GM23338 (cell line): ENCODE data around the gene FBLN1. TPM values are rescaled to one million over a fixed set of nuclear protein-coding genes. Genes with fewer than 3 reads are reported as not detected.

Experiments used
- ATAC-seq: fragments of 200-7000 bp; cut with Tn5 transposase; 3 replicates; pipeline ENCODE4 v1.9.1; 2020
- DNase-seq: peaks from one replicate; pipeline ENCODE4 v3.0.0-alpha.2; 2015; ENCODE audit warnings: low spot score
- H2AFZ ChIP-seq: fragments of 200-600 bp; sonication (generic); 2 replicates; pipeline ENCODE4 v1.8.0; 2016; ENCODE audit warnings: antibody characterized with exemption, mild to moderate bottlenecking, moderate library complexity
- H3F3A ChIP-seq: fragments of 200-600 bp; sonication (generic); replicated peaks from 2 replicates; pipeline ENCODE4 v1.8.0; 2017; ENCODE audit warnings: antibody characterized with exemption, mixed run types, low read depth
- H3K27ac ChIP-seq: fragments of 200-600 bp; sonication (generic); 2 replicates; pipeline ENCODE4 v1.6.1; 2016; ENCODE audit warnings: low read depth
- H3K27me3 ChIP-seq: fragments of 200-600 bp; sonication (generic); 2 replicates; pipeline ENCODE4 v1.8.0; 2016; ENCODE audit warnings: mild to moderate bottlenecking, mixed run types, moderate library complexity; ENCODE audit not compliant: insufficient read depth
- H3K36me3 ChIP-seq: fragments of 200-600 bp; sonication (generic); 2 replicates; pipeline ENCODE4 v1.8.0; 2016; ENCODE audit warnings: mild to moderate bottlenecking; ENCODE audit not compliant: insufficient read depth
- H3K4me1 ChIP-seq: fragments of 200-600 bp; sonication (generic); 2 replicates; pipeline ENCODE4 v1.8.0; 2016; ENCODE audit warnings: mild to moderate bottlenecking, moderate library complexity; ENCODE audit not compliant: insufficient read depth
- H3K4me2 ChIP-seq: fragments of 200-600 bp; sonication (generic); 2 replicates; pipeline ENCODE4 v1.7.1; 2017; ENCODE audit warnings: mixed run types
- H3K4me3 ChIP-seq: fragments of 200-600 bp; sonication (generic); 2 replicates; pipeline ENCODE4 v1.6.1; 2016; ENCODE audit warnings: mixed run types
- H3K79me2 ChIP-seq: fragments of 200-600 bp; sonication (generic); replicated peaks from 2 replicates; pipeline ENCODE4 v1.8.0; 2017; ENCODE audit warnings: mild to moderate bottlenecking; ENCODE audit not compliant: insufficient read depth
- H3K9me2 ChIP-seq: fragments of 200-600 bp; sonication (generic); 2 replicates; pipeline ENCODE4 v1.8.0; 2017; ENCODE audit not compliant: insufficient read depth
- H4K20me1 ChIP-seq: fragments of 200-600 bp; sonication (generic); replicated peaks from 2 replicates; pipeline ENCODE4 v1.8.0; 2017; ENCODE audit warnings: mild to moderate bottlenecking; ENCODE audit not compliant: insufficient read depth
- H3K27ac Mint-ChIP-seq: 2 replicates; pipeline ENCODE4 v1.8.0; 2020; ENCODE audit warnings: inconsistent platforms, mild to moderate bottlenecking, moderate library complexity, mixed read lengths
- H3K27me3 Mint-ChIP-seq: 3 replicates; pipeline ENCODE4 v1.8.0; 2022; ENCODE audit warnings: low read depth, mild to moderate bottlenecking, moderate library complexity, mixed read lengths, inconsistent platforms; ENCODE audit not compliant: insufficient read depth, poor library complexity
- H3K36me3 Mint-ChIP-seq: 3 replicates; pipeline ENCODE4 v1.8.0; 2021; ENCODE audit warnings: low read depth, mild to moderate bottlenecking, inconsistent platforms, moderate library complexity, mixed read lengths
- H3K4me1 Mint-ChIP-seq: 3 replicates; pipeline ENCODE4 v1.8.0; 2020; ENCODE audit warnings: mild to moderate bottlenecking, inconsistent platforms, mixed read lengths
- H3K4me3 Mint-ChIP-seq: 3 replicates; pipeline ENCODE4 v1.8.0; 2021; ENCODE audit warnings: moderate library complexity, mild to moderate bottlenecking, inconsistent platforms, mixed read lengths
- H3K9me3 Mint-ChIP-seq: 3 replicates; pipeline ENCODE4 v1.8.0; 2020; ENCODE audit warnings: moderate library complexity, mild to moderate bottlenecking, inconsistent platforms, mixed read lengths
- CREB1 ChIP-seq: fragments of 250-450 bp; sonication (Bioruptor Pico); IDR thresholded peaks from 2 replicates; pipeline ENCODE4 v1.5.0; 2020; ENCODE audit warnings: low read depth, mild to moderate bottlenecking, moderate library complexity
- CTCF ChIP-seq, 2 experiments: fragments of 200-600 bp in 1 of 2; sonication (generic) in 1 of 2; conservative IDR thresholded peaks; 2 replicates each; pipeline versions ENCODE4 v1.5.1 to v1.6.1; 2016 to 2017; ENCODE audit warnings: antibody characterized with exemption in 2 of 2, low read depth in 2 of 2, mild to moderate bottlenecking in 2 of 2, moderate library complexity in 1 of 2
- EZH2phosphoT487 ChIP-seq: fragments of 200-600 bp; sonication (generic); IDR thresholded peaks from one replicate; pipeline ENCODE4 v1.8.1; 2018; ENCODE audit warnings: antibody characterized with exemption; ENCODE audit not compliant: unreplicated experiment
- NANOG ChIP-seq: IDR thresholded peaks from 2 replicates; pipeline ENCODE4 v1.6.1; 2016; ENCODE audit warnings: antibody characterized with exemption, borderline replicate concordance
- POLR2AphosphoS5 ChIP-seq: IDR thresholded peaks from 2 replicates; pipeline ENCODE4 v1.6.1; 2016; ENCODE audit warnings: antibody characterized with exemption, low read depth
- ZNF331 ChIP-seq: fragments of 250-450 bp; sonication (Bioruptor Pico); IDR thresholded peaks from 2 replicates; pipeline ENCODE4 v1.5.0; 2020; ENCODE audit warnings: low read depth, mild to moderate bottlenecking, moderate library complexity
- polyA plus RNA-seq: library from polyadenylated mRNA; unstranded; fragments of >200 nt; fragmentation: Nextera tagmentation; extraction: Ambion mirVana; gene quantifications from 2 replicates; pipeline ENCODE4 v1.2.1, GENCODE V29; 2016
- total RNA-seq: library from RNA; depleted of rRNA; stranded (reverse); fragments of >200 nt; shearing (Covaris generic); gene quantifications from 2 replicates; pipeline ENCODE4 v1.2.3, GENCODE V29; 2014
- TF ChIP-seq, protein P1 (sequence below): fragments of 250-450 bp; sonication (Bioruptor Pico); IDR thresholded peaks from 2 replicates; pipeline ENCODE4 v1.5.0; 2020; ENCODE audit warnings: mild to moderate bottlenecking, moderate library complexity
- TF ChIP-seq, protein P2 (sequence below): IDR thresholded peaks from one replicate; pipeline ENCODE4 v1.6.1; 2018; ENCODE audit warnings: antibody characterized with exemption; ENCODE audit not compliant: unreplicated experiment

Gene FBLN1
- total and polyA plus RNA-seq, 2 experiments from 2014 or later, result 90.1 to 137 TPM

GRCh38 chr22:45597460-45598192, 94.9 kb downstream of the FBLN1 start:
- H3K9me2 ChIP-seq, result peaks cover 4% of the 10 kb centered on the region; the same call in 1 of the 2 replicates
- peaks cover 10% of the 10 kb centered on the region; the same call in 2 of the 3 replicates for H3K4me1 Mint-ChIP-seq
- DNase-seq (no peak), ATAC-seq (no peak)
- no peak overlapping the region for H3K4me2 ChIP-seq
- H3K36me3 ChIP-seq, result no peaks in the 10 kb centered on the region
- H3K27me3 ChIP-seq, result no peaks in the 10 kb centered on the region
- H2AFZ ChIP-seq, result no peak overlapping the region
- H3K27ac ChIP-seq, result no peak overlapping the region
- H4K20me1 ChIP-seq, result no peaks in the 10 kb centered on the region
- no peaks in the 10 kb centered on the region for H3F3A ChIP-seq
- H3K4me3 ChIP-seq, result no peak overlapping the region
- H3K79me2 ChIP-seq, result no peaks in the 10 kb centered on the region
- H3K9me3 Mint-ChIP-seq, result peaks cover 3% of the 10 kb centered on the region; the same call in 2 of the 3 replicates
- no peaks in the 10 kb centered on the region; the same call in 1 of the 2 replicates for H3K4me1 ChIP-seq
- H3K36me3 Mint-ChIP-seq, result no peaks in the 10 kb centered on the region; the same call in 2 of the 3 replicates
- no peak overlapping the region for H3K27ac Mint-ChIP-seq
- TF ChIP-seq POLR2AphosphoS5 (no peak), ZNF331 (CRISPR knock-in tag) (no peak), NANOG (no peak), CTCF (conservative IDR thresholded peaks at IDR 0.05; ENCODE audit: low read depth in 2 of 2) (no peak), EZH2phosphoT487 (no peak), CREB1 (no peak)
- TF ChIP-seq, protein P1, sequence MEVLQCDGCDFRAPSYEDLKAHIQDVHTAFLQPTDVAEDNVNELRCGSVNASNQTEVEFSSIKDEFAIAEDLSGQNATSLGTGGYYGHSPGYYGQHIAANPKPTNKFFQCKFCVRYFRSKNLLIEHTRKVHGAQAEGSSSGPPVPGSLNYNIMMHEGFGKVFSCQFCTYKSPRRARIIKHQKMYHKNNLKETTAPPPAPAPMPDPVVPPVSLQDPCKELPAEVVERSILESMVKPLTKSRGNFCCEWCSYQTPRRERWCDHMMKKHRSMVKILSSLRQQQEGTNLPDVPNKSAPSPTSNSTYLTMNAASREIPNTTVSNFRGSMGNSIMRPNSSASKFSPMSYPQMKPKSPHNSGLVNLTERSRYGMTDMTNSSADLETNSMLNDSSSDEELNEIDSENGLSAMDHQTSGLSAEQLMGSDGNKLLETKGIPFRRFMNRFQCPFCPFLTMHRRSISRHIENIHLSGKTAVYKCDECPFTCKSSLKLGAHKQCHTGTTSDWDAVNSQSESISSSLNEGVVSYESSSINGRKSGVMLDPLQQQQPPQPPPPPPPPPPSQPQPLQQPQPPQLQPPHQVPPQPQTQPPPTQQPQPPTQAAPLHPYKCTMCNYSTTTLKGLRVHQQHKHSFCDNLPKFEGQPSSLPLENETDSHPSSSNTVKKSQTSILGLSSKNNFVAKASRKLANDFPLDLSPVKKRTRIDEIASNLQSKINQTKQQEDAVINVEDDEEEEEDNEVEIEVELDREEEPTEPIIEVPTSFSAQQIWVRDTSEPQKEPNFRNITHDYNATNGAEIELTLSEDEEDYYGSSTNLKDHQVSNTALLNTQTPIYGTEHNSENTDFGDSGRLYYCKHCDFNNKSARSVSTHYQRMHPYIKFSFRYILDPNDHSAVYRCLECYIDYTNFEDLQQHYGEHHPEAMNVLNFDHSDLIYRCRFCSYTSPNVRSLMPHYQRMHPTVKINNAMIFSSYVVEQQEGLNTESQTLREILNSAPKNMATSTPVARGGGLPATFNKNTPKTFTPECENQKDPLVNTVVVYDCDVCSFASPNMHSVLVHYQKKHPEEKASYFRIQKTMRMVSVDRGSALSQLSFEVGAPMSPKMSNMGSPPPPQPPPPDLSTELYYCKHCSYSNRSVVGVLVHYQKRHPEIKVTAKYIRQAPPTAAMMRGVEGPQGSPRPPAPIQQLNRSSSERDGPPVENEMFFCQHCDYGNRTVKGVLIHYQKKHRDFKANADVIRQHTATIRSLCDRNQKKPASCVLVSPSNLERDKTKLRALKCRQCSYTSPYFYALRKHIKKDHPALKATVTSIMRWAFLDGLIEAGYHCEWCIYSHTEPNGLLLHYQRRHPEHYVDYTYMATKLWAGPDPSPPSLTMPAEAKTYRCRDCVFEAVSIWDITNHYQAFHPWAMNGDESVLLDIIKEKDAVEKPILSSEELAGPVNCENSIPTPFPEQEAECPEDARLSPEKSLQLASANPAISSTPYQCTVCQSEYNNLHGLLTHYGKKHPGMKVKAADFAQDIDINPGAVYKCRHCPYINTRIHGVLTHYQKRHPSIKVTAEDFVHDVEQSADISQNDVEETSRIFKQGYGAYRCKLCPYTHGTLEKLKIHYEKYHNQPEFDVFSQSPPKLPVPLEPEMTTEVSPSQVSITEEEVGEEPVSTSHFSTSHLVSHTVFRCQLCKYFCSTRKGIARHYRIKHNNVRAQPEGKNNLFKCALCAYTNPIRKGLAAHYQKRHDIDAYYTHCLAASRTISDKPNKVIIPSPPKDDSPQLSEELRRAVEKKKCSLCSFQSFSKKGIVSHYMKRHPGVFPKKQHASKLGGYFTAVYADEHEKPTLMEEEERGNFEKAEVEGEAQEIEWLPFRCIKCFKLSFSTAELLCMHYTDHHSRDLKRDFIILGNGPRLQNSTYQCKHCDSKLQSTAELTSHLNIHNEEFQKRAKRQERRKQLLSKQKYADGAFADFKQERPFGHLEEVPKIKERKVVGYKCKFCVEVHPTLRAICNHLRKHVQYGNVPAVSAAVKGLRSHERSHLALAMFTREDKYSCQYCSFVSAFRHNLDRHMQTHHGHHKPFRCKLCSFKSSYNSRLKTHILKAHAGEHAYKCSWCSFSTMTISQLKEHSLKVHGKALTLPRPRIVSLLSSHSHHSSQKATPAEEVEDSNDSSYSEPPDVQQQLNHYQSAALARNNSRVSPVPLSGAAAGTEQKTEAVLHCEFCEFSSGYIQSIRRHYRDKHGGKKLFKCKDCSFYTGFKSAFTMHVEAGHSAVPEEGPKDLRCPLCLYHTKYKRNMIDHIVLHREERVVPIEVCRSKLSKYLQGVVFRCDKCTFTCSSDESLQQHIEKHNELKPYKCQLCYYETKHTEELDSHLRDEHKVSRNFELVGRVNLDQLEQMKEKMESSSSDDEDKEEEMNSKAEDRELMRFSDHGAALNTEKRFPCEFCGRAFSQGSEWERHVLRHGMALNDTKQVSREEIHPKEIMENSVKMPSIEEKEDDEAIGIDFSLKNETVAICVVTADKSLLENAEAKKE, result no peak
- TF ChIP-seq, protein P2, sequence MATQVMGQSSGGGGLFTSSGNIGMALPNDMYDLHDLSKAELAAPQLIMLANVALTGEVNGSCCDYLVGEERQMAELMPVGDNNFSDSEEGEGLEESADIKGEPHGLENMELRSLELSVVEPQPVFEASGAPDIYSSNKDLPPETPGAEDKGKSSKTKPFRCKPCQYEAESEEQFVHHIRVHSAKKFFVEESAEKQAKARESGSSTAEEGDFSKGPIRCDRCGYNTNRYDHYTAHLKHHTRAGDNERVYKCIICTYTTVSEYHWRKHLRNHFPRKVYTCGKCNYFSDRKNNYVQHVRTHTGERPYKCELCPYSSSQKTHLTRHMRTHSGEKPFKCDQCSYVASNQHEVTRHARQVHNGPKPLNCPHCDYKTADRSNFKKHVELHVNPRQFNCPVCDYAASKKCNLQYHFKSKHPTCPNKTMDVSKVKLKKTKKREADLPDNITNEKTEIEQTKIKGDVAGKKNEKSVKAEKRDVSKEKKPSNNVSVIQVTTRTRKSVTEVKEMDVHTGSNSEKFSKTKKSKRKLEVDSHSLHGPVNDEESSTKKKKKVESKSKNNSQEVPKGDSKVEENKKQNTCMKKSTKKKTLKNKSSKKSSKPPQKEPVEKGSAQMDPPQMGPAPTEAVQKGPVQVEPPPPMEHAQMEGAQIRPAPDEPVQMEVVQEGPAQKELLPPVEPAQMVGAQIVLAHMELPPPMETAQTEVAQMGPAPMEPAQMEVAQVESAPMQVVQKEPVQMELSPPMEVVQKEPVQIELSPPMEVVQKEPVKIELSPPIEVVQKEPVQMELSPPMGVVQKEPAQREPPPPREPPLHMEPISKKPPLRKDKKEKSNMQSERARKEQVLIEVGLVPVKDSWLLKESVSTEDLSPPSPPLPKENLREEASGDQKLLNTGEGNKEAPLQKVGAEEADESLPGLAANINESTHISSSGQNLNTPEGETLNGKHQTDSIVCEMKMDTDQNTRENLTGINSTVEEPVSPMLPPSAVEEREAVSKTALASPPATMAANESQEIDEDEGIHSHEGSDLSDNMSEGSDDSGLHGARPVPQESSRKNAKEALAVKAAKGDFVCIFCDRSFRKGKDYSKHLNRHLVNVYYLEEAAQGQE, result no peak
- H3K4me3 Mint-ChIP-seq, result no peak overlapping the region
- H3K27me3 Mint-ChIP-seq, result peaks cover 12% of the 10 kb centered on the region
